ENCODE results near the gene CFAP61. TPM values are rescaled to one million over a fixed set of nuclear protein-coding genes. Genes with fewer than 3 reads are reported as not detected.
"Not testable (repeated sequence)": the region's sequence is repeated elsewhere in the genome, so short reads cannot be mapped to it uniquely, and the experiment has no call there.

The CFAP61 gene
- total RNA-seq, 1 donor from 2014 or later = not detected

- Histone ChIP-seq H3K4me3 (no peak overlapping the region), H3K9me3 (no peaks in the 10 kb centered on the region), H3K4me1 (no peaks in the 10 kb centered on the region), H3K27me3 (no peaks in the 10 kb centered on the region), H3K36me3 (no peaks in the 10 kb centered on the region), H3K27ac (no peak overlapping the region)
- DNase-seq (ENCODE audit: low spot score in 2 of 2) = no peak
- TF ChIP-seq CTCF (IDR thresholded peaks at IDR 0.05) = no peak
- intact Hi-C loops (cut with DNase I) = no loop called here
Observed at GRCh38 chr20:20215976-20216727, 163.8 kb downstream of the CFAP61 start.

- Histone ChIP-seq H3K4me3 (no peak overlapping the region), H3K9me3 (no peaks in the 10 kb centered on the region), H3K27me3 (no peaks in the 10 kb centered on the region), H3K4me1 (no peaks in the 10 kb centered on the region), H3K36me3 (no peaks in the 10 kb centered on the region), H3K27ac (no peak overlapping the region)
- no peak for TF ChIP-seq CTCF (IDR thresholded peaks at IDR 0.05)
- no peak for DNase-seq (ENCODE audit: low spot score in 2 of 2)
- intact Hi-C loops (cut with DNase I) = no loop called here
Observed at GRCh38 chr20:20216941-20217340, 164.6 kb downstream of the CFAP61 start.

- intact Hi-C loops (cut with DNase I) = no loop called here
- no peak for TF ChIP-seq CTCF (IDR thresholded peaks at IDR 0.05)
- no peaks in the 10 kb centered on the region for H3K27me3 ChIP-seq
Observed at GRCh38 chr20:20217621-20218020, 165.3 kb downstream of the CFAP61 start.

GRCh38 chr20:20218106-20218505 lies 165.8 kb downstream of the CFAP61 start:
- intact Hi-C loops (cut with DNase I); H3K9me3 ChIP-seq; H3K27me3 ChIP-seq; H3K36me3 ChIP-seq; H3K27ac ChIP-seq; H3K4me3 ChIP-seq; H3K4me1 ChIP-seq; DNase-seq (ENCODE audit: low spot score in 2 of 2): not testable (repeated sequence)

More at GRCh38 chr20:20217621-20218020, 165.3 kb downstream of the CFAP61 start:
- Histone ChIP-seq H3K9me3 (no peaks in the 10 kb centered on the region), H3K4me3 (no peak overlapping the region), H3K27ac (no peak overlapping the region), H3K36me3 (no peaks in the 10 kb centered on the region), H3K4me1 (no peaks in the 10 kb centered on the region)
- DNase-seq (ENCODE audit: low spot score in 2 of 2) = no peak

GRCh38 chr20:20219016-20219415 lies 166.7 kb downstream of the CFAP61 start:
- Histone ChIP-seq H3K27ac (no peak overlapping the region), H3K9me3 (no peaks in the 10 kb centered on the region), H3K36me3 (no peaks in the 10 kb centered on the region), H3K4me1 (no peaks in the 10 kb centered on the region), H3K27me3 (no peaks in the 10 kb centered on the region), H3K4me3 (no peak overlapping the region)
- no peak for TF ChIP-seq CTCF (IDR thresholded peaks at IDR 0.05)
- DNase-seq (ENCODE audit: low spot score in 2 of 2) = no peak
- intact Hi-C loops (cut with DNase I) = no loop called here

GRCh38 chr20:20220134-20220533 lies 167.8 kb downstream of the CFAP61 start:
- Histone ChIP-seq H3K27ac (no peak overlapping the region), H3K4me3 (no peak overlapping the region), H3K27me3 (no peaks in the 10 kb centered on the region), H3K9me3 (no peaks in the 10 kb centered on the region), H3K36me3 (no peaks in the 10 kb centered on the region), H3K4me1 (no peaks in the 10 kb centered on the region)
- DNase-seq (ENCODE audit: low spot score in 2 of 2) = no peak
- TF ChIP-seq CTCF (IDR thresholded peaks at IDR 0.05) = no peak
- intact Hi-C loops (cut with DNase I) = no loop called here

Data from ascending aorta (tissue), 2 donors.